CD4-positive, alpha-beta T cell treated with Interferon alpha-2 for 1 hour (primary cell): ENCODE results near the gene UCP3.
A peak's percentile ranks its signal among the peaks of the same experiment; 100 is the strongest.

Source experiments
- DNase-seq, 2 donors: peaks; one replicate each; pipeline ENCODE4 v3.0.0-alpha.2; 2020 to 2022

The UCP3 gene

DNA sequence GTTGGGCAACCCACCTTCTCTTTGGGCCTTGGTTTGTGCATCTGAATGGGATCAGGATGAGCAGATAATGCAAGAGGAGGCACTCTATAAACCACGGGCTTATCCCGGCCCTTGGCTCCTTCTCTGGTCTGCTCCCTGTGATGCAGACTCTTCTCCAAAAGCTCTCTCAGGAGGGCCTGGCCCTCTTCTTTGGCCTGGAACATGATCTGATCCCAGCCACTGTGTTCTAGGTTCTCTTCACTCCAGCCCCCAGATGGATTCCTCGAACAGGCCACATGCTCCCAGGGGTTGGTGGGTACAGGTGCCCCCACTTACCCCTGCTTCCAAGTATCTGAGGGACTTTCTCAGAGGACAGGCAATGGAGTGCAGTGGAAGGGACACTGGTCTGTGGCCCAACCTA, 8.7 kb upstream of the UCP3 start:
- no peak for DNase-seq

DNA sequence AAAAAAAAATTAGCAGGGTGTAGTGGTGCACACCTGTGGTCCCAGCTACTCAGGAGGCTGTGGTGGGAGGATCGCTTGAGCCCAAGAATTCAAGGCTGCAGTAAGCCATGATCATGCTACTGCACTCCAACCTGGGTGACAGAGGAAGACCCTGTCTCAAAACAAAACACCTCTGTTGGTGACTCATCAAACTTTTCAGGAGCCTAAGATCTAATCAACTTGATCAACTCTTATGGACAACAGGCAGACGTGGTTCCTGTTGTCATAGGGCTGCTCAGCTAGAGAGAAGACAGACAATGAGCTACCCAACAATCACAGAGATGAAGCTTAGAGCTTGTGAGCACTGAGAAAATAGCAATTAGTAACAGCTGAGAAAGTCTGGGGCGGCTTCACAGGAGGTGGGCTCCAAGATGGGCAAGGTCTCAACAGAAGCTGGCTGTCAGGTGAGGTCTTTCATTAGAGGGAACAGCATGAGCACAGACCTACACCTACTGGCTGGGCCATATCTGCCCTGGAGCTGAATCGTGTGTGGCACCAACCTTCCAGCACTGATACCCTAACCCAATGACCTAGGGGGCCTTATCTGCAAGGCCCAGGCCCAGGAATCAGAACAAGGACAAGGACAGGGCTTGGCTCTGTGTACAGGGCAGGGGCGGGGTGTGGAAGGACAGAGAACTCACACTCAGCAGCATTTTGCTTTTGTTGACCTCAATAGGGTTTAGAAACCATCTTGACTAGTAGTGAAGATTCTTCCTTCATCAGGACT, 7.2 kb upstream of the UCP3 start:
- no peak for DNase-seq

DNA sequence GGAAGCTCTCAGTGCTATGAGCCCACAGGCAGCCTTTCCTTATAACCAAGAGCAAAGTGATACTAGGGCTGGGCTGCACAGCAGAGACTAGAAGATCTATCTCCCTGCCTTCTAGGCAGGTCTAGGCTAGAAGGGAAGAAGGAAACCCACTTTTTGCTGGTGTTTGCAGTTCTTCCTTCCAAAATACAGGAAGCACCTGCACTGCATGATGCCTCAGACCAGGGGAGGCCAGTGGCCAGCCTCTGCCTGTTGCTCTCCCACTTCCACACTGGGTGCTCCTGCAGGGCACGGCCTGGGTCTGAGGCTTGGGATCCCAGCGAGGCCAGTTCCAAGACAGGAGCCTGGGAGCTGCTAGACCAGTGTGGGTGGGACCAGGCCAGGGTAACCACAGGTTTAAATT, 6.0 kb upstream of the UCP3 start:
- DNase-seq: no peak

DNA sequence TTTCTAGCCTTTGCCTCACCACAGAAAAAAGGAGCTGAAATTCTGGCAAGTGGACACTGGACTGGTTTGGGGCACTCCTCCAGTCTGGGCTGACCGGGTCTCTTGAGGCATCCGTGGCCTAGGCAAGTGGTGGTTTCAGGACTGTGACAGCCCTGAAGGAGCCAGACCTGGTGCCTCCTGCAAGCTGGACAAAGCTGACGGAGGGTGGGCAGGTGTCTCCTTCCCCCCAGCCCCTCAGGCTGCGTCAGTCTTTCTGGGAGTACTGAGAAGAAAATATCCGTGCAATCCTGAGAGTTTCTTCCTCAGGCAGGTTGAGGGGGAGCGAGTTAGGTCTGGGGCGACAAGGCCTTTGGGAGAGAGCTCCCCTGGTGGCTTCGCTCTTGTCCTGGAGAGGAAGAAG, 4.3 kb upstream of the UCP3 start:
- DNase-seq: no peak

DNA sequence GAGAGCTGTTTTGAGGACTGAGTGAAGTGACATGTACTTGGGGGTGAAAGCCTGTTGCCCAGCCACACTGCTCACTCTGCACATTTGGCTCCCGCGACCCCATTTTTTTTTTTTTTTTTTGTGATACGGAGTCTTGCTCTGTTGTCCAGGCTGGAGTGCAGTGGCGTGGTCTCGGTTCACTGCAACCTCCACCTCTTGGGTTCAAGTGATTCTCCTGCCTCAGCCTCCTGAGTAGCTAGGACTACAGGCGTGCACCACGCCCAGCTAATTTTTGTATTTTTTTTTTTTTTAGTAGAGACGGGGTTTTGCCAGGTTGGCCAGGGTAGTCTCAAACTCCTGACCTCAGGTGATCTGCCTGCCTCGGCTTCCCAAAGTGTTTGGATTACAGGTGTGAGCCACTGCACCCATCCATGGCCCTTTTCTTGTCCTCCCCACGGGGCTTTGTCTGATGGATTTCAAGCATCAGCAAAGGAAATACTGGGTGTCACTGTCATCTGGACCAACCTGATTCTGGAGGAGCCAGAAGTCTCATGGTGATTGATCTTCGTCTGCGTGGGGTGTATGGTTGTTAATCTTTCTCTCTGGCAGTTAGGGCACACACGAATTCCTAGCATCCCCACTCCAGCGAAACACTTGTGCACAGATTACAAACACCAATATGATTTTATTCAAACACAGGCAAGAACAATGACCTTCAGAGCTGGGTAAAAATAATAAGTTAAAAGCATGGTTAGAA, 3.4 kb upstream of the UCP3 start:
- DNase-seq: no peak

DNA sequence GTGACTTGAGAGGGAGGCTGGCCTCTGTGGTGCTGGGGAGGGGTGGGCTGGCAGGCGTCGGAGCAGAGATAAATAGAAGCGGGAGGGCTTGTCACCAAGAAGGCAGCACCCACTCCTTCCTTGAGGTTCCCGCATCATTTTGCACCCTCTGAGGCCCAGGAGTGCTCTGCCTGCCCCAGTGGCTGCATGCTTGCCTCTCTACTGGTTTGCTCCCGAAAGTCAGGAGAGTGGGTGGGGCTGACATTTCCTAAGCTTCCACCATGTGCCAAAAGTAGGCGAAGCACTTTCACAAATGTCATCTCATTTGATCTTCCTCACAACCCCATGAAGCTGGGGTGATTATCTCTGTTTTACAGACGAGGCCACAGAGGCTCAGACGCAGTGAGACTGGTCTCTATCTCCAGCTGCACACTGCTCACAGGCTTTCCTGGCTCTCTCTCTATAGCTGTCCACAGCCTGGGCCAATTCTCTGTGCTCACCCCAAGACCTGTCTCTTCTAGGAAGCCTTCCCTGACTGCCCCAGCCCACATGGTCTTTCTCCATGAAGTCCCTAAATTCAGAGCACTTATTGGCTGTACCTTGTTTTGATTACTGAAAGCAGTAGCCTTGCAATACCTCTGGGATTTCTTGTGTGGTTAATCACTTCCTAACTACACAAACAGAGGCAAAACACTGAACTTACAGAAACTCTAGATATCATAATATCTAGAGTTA, 2.6 kb upstream of the UCP3 start:
- DNase-seq: peak; percentile 57 to 68

DNA sequence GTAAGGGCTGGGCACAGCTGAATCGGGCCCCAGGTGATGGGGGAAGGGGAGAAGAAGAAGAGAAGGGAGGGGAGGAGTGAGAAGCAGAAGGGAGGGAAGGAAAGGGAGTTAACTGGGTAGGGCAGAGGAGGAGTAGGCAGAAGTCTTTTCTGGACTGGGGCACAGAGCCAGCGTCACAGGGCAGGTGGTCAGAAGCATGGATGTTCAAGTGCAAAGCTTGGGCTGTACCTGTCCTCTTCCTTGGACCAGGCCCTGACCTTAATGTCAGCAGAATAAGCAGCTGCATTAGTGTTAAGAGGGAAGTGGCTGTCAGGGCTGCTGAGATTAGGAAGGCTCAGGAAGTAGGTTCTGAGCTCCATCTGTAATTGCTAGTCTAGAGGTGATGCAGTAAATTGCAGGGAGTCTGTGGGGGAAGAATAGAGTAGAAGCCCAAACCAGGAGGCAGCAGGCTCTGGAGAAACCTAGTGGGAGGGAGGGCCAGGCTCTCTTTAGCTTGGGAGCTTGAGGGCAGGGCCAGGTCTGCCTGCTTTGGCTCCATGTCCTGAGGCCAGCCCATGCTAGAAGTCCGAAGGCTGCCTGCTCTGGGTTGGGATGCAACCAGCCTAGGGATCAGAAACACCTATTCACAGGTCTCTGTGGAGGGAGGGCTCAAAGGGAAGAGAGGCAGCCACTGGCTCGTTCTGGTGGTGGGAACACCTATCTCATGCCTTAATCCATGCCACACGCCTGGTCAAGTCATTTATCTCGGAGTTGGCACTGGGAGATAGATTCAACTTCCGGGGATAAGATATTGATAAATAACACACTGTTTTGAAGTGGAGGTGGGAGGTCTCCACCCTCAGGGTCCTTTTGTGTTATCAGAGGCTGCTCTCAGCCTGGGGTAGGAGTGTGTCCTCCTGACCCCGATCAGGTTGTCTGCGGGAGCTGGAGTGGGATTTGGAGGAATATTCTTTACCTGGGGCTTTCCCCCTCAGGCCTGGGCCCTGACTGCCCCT, 1.7 kb upstream of the UCP3 start:
- DNase-seq: no peak

DNA sequence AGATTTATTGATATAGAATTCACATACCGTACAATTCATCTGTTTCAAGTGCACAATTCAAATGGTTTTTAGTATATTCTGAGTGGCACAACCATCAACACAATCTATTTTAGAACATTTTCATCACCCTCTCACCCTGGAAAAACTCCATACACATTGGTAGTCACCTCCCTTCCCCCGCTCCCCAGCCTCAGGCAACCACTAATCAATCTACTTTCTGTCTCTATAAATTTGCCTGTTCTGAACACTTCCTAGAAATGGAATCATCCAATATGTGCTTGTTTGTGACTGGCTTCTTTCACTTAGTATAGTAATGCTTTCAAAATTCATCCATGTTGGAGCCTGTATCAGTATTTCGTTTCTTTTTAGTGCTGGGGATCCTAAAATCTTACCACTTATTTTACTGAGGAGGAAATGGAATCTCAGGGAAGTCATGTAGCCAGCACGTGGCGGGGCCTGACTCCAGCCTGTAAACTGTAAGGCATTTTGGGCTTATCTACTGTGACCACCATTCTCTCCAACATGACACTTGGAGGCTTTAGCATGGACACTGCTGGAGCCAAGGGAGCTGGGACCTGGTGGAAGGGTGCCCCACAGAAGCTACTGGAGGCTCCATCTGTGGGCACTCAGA, 905 bp upstream of the UCP3 start:
- DNase-seq: no peak

DNA sequence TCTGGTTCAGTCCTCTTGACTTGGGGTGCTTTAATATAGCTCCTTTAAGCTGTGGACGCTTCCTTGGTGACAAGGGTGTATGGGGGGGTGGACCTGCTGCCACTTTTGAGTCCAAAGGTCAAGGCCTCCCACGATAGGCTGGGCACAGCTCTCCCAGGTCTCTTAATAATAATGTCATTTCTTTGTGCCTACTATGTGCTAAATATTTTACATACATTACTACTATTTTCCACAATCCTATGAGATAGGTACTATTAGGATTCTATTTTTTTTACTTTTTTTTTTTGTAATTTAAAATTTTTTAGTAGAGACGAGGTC, 304 bp upstream of the UCP3 start:
- DNase-seq: no peak

DNA sequence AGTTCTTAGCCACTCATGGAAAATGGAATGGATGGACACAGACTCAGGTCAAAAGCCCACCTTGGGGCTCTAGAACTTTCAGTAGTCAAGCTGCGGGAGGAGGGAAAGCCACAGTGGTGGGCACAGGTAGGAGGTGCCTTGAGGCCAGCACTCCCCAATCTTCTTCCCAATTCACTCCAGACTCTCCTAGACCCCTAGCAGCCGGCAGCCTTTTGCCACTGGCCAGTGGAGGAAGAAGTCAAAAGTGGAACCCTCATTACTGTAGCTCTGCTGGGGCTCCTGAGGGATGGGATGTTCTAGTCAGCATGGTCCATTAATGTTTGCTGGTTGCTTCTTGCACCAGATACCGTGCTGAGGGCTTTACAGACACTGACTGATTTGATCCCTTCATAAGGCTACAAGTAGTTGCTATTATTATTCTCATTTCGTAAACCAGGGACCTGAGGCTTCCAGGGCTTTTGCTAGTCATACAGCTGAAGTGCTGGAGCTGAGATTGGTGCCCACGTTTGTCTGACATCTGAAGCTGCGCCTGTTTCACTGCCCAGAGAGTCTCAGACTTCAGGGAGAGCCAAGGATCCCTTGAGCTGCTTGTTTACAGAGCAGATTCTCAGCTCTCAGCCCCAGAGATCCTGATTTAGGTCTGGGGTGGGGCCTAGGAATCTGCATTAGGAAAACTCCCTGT, 1.1 kb downstream of the UCP3 start:
- no peak for DNase-seq

DNA sequence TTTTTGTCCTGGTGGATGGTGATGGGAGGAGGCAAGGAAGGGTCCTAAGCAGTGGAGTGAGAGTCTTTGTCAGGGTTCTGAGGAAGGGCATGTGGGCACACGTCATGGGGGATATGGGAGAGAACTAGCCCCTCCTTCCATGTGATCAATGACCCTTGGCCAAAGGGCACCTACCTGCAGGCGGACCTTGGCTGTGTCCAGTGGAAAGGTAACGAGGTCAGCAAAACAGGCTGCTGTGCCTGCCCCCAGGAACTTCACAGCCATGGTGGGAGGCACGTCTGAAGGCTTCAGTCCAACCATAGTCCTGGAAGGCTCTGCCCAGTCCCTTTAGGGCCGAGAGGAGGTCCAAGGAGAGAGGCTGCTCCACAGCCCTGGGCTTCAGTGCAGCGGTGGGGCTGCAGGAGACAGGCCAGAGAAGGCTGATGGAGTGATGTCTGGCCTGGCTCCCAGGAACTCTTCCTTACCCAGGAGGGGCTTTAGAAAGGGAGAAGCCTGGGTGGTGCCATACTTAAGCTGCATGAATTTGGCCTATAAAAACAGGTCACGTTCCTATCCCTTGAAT, 2.1 kb downstream of the UCP3 start:
- DNase-seq: no peak

DNA sequence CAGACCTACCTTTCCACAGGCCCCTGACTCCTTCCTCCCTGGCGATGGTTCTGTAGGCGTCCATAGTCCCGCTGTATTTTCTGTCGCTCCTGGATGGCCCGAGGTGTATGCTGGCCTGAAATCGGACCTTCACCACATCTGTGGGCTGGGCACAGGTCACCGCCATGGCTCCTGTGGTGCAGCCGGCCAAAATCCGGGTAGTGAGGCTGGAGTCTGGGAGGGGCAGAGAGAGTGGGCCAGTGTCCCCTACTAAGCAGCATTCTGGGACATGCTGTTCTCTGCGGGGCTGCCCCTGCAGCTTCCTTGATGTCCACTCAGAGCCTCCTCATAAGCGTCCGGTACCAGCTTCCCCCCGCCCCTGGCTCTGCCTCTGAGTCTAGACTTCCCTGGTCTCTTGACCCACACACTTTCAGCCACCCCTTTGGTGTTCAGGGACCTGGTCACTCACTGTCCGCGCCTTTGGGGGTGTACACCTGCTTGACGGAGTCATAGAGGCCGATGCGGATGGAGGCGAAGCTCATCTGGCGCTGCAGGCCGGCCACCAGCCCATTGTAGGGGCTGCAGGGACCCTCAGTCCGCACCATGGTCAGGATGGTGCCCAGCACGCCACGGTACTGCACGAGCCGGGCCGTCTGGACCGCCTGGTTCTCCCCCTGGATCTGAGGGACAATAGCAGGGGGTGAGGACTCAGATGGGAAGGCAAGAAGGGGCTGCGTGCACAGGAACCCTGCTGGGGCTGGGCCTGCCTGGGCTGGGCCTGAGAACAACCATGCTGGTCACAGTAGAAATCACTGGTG, 3.0 kb downstream of the UCP3 start:
- no peak for DNase-seq

DNA sequence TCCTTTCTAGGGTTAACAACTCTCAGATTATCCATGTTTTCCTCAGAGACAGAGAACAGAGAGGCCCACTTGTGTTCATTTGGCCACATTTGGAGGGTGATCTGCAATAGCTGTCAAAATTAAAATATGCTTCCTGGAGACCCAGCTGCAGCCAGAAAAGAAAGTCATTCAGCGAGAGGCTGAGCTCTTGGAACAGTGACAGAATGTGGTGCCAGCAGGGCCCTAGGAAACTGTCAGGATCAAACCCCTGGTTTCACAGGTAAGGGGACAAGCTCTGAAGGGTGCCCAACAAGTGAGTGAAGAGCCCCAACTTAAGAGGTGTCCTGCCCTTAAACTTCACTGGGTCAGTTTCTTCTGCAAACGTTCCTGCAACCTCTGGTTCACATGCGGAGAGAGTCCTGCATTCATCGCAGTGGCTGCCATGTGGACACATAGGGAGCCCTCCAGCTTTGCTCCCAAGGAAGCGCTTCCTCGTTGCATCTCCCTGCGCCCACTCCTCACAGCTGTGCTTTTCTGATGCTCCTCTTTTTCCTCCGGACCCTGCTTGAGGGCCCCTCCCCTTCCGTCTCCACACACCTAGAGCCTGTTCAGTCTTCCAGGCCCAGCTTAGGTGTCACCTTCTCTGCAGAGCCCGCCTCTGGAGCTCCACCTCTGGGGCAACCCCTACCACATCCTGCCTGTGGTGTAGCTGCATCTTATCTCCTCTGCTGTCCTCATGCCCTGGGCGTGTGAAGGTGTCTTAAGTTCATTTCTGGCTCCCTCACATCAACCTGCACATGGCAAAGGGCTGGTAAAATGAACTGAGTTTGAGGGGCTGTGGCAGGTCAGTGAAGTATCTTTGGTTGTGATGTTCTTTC, 3.9 kb downstream of the UCP3 start:
- peak; percentile 86 to 89 for DNase-seq

DNA sequence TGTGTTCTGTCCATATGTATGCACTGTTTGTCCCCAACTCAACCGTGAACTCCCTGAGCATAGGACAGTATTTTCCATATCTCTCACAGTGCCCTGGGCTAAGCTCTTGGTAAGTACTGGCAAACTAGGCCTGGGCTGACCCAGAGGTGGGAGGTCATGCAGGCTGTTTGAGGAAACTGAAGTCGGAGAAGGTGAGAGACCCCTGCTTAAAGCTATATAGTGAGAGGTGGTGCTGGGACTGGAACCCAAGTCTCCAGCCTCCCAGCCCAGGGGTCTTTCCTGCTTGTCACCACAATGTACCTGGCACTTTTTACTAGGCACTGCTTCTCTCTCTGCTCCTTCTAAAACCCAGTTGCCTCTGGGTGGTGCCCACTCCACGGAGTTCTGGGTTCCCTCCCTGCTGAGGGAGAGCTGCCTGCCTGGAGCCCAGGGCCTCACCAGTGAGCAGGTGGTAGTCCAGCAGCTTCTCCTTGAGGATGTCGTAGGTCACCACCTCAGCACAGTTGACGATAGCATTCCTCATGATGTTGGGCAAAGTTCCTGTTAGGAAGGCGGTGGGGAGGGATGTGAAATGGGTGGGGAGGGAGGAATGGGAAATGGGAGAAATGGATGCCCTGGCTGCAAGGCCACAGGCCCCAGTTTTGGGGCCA, 4.7 kb downstream of the UCP3 start:
- DNase-seq: no peak

DNA sequence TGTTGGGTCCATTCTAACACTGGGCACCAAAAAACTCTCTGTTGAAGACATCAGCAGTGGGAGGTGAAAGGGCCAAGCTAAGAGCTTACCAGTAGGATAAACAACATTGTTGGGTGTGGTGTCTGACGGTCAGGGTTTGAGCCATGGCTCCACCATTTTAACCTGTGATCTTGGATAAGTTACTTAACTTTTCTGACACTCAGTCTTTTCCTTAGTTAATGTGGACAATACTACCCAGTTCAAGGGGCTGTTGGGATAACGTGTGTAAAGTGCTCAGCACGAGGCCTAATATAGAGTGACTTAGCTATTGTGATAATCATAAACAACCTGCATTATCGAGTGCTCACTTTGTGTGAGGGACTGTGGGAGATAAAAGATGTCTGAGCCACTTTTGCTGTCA, 6.1 kb downstream of the UCP3 start:
- DNase-seq: no peak

DNA sequence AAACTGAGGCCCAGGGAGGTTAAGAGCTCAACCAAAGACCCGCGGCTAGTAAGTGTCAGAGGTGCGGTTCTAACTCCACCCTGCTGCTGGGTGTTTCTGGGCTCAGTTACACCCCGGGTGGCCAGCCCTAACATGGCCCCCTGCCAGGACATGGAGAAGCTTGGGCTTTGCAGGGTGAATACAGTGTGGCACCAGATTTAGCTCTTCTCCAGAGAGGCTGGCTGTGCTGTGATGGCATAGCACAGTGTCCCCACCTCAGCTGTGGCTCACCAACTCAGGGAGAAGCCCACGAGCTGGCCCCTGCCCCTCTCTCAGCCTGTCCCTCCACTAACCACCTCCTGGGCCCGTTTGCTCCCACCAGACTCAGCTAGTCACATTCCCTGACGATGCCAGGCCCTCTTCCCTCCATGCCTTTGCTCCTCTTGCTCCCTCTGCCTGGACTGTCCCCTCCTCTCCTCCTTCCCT, 7.0 kb downstream of the UCP3 start:
- DNase-seq: no peak

DNA sequence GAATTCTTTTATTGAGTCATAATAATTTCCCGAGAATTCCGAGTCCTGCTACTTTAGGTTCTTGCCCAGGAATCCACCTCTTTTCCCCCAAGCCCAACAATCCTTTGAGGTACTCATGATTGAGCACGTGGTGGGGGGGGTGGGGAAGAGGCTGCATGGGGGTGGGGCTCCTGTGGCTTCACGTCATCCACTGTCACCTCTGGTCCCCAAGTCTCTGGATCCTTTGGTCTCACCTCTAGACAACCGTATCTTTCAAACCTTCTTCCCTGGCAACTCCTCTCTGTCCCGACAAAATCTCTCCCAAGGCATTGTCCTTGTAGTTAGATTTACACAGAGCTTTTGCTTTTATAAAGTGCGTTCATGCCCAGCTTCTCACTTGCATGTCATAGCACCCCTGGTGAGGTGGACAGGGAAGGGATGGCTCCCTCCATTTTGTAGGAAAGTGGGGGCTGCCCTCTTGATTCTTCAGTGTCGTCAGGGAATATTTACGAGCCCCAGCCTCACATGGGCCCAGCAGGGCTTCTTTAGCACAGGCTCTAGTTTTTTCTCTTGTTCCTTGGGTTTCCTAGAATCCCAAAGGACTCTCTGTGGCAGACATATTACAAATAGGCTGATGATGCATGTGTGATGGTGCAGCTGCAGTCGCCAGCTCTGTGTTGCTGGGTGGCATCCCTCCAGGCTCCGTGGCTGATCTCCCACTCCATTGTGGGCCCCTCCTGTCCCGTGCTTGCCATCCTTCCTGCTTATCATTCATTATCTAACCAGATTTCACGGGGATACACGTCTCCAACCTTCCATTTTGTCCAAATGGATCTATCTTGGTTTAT, 8.4 kb downstream of the UCP3 start:
- no peak for DNase-seq
